Inflammatory macrophage (primary cell): ENCODE results near the gene SMURF2.
"Not testable (repeated sequence)": the region's sequence is repeated elsewhere in the genome, so short reads cannot be mapped to it uniquely, and the experiment has no call there.

Experiments used
- DNase-seq, 2 donors: peaks; one replicate each; pipeline ENCODE4 v3.0.0-alpha.2; 2020 to 2022

SMURF2 gene

DNA sequence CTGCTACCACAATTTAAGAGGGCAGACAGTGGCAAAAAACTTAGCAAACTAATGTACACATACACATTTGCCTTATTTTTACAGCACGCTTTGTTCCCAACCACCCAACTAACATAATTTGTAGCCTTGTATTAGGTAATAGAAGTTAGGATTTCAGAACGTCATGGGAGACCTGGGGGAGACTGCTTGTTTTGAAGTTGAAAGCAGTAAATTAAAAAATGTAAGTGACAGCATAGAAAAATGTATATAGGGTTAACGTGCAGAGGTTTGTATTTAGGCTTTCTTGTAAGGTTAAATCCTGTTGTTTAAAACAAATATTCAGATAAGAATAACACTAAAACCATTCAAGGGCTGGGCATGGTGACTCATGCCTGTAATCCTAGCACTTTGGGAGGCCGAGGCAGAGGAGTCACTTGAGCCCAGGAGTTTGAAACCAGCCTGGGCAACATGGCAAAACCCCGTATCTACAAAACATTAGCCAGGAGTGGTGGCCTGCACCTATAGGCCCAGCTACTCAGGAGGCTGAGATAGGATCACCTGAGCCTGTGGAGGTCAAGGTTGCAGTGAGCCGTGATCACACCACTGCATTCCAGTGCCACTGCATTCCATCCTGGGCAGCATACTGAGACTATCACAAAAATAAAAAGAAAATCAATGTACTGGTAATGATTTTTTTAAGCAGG, 2.3 kb upstream of the SMURF2 start:
- DNase-seq = not testable (repeated sequence)

DNA sequence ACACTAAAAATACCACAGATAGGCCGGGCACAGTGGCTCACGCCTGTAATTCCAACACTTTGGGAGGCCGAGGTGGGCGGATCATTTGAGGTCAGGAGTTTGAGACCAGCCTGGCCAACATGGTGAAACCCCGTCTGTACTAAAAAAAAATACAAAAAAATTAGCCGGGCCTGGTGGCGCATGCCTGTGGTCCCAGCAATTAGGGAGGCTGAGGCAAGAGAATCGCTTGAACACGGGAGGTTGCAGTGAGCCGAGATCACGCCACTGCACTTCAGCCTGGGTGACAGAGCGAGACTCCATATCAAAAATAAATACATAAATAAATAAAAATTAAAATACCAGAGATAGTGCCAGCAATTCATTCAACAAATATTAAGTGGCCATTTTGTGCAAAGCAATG, 1.7 kb upstream of the SMURF2 start:
- not testable (repeated sequence) for DNase-seq

- no peak for DNase-seq
Observed at GRCh38 chr17:64662774-64663367, 764 bp upstream of the SMURF2 start.

DNA sequence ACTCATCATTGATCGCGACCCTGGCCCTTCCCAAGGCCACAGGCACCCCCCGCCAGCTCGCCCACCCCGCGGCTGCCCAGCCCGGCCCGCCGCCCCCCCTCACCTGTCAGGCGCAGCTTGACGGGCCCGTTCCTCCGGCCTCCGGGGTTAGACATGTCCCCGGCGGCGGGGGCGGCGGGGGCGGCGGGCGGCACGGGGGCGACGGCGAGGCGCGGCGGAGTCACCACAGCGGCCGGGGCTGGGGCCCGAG, 456 bp downstream of the SMURF2 start:
- DNase-seq = no peak

DNA sequence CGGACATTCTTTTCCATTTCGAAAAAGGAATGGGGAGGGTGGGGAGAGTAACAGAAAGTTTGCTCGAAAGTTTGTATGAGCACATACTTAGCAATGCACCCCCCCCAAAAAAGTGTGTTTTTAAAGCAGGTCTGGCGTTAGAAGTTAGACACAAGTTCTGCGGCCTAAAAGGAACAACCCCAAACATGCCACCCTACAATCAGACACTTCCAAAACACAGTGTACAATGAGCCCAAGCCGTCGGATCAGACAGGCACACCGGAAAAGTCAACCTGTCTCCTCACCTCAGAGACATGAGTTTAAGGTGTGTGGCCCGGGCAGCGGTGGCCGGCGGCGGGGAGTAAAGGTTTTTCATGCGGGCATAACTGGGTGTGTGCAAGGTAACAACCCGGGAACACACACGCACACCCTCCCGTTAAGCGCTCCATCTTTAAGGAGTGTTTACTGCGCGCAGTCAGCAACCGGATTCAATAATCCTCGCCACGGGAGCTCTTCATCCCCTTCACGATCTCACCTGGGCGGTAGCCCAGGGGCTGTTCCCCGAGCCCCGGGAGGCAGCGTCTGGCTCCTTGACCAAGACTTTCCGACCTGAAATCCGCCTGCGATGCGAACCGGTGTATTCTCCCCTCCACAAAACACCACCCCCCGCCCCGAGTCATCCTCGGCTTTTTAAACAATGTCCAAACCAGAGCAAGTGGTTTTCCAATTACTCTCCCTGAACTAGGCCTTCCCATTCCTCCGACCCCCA, 955 bp downstream of the SMURF2 start:
- not testable (repeated sequence) for DNase-seq

DNA sequence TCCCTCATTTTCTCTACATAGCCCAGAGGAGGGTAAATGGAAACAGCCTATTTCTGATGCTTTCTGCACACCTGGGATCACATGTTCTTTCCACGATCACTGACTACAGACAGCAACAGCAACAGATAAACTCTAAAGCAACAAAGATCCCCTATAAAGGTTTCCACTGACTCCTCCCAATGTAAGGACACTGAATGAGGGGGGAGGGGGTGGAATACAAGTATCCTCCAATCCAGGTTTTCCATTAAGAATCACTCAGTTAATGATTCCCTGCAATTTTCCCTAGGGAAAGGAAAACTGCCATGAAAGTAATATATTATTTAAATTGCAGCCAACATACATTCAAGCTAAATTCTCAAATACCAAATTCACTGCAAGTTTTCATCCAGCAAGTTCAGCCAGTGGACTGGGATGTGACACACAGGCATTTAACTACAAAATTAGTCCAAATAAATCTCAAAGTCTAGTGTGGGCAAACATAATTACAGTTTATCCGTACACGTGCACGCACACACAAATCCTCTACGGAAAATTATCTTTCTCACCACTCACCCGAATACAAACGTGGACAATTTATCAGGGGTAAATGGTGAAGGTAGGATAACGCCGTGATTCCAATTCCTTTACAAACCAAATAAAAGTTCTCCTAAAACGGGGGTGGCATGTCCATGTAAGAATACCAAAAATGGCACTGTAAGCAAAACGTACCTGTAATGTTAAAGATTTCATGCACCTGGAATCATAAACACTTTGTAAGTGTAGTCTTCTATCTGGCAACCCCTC, 1.7 kb downstream of the SMURF2 start:
- DNase-seq = not testable (repeated sequence)

DNA sequence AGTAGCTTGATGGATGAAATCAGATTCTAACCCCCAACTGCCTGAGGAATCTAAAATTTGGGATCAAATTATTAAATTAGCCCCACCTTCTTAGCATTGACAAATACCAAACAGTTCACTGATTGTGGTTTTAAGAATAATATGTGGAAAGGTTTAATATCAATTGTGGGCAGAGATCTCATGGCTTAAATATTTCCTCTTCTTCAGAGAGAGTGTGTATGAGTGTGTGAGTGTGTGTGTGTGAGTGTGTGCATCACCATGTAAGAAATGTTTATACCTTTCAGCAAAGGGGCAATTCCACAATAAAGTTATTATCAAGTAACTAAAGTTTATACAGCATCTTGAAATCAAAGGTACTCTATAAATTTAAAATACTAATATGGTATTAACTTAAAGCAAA, 3.2 kb downstream of the SMURF2 start:
- no peak for DNase-seq

GRCh38 chr17:64657610-64658125, 4.4 kb downstream of the SMURF2 start:
- no peak for DNase-seq

- DNase-seq = no peak
Observed at GRCh38 chr17:64655704-64656103, 6.4 kb downstream of the SMURF2 start.

GRCh38 chr17:64653985-64654355, 8.1 kb downstream of the SMURF2 start:
- no peak for DNase-seq

DNA sequence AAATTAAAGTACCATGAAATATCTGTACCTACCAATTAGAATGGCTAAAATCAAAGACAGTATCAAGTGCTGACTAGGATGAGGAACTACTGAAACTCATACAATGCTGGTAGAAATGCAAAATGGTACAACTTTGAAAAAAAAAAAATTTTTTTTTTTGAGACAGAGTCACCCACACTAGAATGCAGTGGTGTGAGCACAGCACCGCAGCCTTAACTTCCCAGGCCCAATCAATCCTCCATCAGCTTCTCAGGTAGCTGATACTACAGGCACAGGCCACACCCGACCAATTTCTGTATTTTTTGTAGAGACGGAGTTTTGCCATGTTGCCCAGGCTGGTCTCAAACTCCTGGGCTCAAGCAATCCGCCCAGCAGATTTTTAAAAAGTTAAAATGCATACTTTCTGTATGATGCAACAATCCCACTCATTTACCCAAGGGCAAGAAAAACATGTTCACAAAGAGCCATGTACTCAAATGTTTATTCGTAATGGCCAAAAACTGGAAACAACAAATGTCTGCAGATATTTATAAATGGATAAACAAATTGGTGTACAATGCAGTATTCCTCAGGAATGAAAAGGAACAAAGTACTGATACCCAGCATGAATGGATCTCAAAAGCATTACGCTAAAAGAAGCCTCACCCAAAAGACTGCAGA, 8.7 kb downstream of the SMURF2 start:
- peak; percentile 32 to 48 for DNase-seq

DNA sequence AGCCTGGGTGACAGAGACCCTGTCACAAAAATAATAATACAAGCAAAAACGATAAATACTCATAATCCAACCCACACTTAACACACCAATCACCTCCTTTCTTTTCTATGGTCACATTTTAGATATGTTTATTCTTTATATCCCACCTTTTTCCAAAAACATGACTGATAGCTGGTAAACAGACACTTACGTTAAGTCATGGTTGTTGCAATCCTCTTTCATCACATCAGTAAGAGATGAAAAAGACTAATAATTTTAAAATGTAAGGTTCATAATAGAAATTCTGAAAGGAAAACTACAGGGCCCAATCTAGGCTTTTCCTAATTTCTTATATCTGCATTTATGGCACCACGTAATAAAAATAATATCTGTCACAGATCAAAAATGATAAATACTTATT, 10.2 kb downstream of the SMURF2 start:
- no peak for DNase-seq

DNA sequence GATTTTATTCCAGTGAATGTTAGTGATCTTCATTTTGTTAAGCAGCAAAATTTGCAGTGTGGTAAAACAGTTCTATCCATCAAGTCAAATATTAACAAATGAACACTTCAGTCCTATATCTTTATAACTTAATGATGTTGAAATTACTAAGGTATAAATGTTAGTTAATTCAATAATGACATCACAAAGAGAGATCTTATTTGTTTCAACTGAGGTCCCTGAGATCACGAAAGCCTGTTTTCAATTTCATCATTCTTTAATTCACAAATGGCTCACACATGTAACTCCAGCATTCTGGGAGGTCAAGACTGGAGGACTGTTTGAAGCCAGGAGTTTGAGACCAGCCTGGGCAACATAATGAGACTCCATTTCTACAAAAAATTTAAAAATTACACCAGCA, 13.9 kb downstream of the SMURF2 start:
- no peak for DNase-seq

DNA sequence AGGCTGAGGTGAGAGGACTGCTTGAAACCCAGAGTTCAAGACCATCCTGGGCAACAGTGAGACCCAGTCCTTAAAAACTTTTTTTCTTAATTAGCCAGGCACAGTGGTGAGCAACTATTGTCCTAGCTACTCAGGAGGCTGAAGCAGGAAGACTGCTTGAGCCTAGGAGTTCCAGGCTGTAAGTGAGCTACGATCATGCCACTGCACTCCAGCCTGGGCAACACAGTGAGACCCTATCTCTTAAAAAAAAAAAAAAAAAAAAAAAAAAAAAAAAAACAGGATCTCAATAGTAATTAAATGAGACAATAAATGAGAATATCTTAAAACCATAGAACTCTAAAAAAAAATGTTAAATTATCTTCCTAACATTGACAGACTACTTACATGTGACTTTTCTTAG, 14.3 kb downstream of the SMURF2 start:
- DNase-seq = no peak

DNA sequence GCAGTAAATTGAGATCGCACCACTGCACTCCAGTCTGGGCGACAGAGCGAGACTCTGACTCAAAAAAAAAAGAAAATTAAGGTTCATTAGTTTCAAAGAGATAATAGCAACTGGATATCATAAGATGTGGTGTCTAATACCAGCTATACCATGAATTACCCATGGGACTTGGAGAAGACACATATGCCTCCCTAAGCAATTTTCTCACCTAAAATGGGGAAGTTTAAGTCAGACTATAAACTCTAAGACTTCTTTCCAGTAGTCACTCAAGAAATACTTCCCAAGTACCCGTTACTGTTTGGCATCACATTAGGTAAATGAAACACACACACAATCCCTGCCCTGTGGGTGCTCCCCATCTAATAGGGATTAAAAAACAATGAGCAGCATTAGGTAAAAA, 22.6 kb downstream of the SMURF2 start:
- DNase-seq = peak; percentile 12 to 45

GRCh38 chr17:64638552-64639203, 23.4 kb downstream of the SMURF2 start:
- no peak for DNase-seq

DNA sequence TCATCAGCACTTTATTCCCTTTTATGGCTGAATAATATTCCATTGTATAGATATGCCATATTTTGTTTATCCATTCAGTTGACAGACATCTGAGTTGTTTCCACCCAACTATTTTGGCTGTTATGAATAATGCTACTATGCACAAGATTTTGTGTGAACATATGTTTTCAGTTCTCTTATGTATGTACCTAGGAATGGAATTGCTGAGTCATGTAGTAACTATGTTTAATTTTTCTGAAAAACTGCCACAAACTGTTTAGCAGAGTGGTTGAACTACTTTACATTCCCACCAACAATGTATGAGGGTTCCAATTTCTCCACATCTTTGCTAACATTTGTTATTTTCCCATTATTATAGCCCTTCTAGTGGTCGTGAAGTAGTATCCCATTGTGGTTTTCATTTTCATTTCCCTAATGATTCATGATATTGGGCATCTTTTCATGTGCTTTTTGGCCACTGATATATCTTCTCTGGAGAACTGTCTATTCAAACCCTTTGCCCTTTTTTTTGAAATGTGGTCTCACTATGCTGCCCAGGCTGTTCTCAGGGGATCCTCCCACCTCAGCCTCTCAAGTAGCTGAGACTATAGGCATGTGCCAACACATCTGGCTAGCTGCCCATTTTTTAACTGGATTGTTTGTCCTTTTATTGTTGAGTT, 26.3 kb downstream of the SMURF2 start:
- DNase-seq = no peak

DNA sequence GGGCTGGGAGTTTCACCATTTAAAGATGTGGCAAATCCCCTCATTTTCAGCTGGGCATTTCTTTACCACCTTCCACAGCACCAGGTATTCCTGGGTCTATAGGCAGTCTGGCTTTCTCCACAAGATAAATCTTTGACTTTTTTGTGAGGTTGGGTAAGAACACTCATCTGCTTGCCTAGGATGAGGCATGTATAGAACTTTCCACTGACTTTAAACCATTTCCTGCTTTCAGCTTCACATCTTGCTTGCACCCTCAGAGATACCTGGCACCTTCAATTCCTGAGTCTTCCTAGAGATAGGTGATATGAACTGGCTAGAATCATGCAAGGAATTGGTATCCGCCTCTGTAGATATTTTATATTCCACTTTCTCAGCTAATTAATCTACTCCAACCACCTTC, 27.9 kb downstream of the SMURF2 start:
- no peak for DNase-seq

- no peak for DNase-seq
Observed at GRCh38 chr17:64632606-64633005, 29.5 kb downstream of the SMURF2 start.

DNA sequence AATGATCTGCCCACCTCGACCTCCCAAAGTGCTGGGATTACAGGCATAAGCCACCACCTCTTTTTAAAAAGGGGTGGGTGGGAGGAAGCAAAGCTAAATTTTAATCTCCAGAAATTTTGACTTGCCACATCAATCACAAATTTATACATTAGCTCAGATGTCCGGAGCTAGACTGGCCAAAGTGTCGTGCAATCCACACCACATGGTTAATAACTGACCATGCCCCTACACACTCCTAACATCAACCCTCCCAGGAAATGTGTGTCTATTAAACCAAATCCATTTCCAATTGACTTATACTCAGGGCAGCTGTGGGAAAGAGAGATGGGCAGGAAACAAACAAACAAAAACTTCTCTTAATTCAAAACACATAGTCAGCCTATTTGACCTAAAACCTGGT, 29.9 kb downstream of the SMURF2 start:
- DNase-seq = no peak
